AG04449 (cell line): ENCODE results near the gene CCDC38.
A peak's percentile ranks its signal among the peaks of the same experiment; 100 is the strongest.

Experiments used
- CTCF ChIA-PET: fragments of 350-600 bp; formaldehyde crosslinking; extraction: SDS; loops from one replicate; lab custom pipeline; 2021; ENCODE audit warnings: antibody characterized with exemption; lab: Yijun Ruan, JAX
- POLR2A ChIA-PET: fragments of 400-600, 350-600 bp; formaldehyde crosslinking; extraction: SDS; loops from one replicate; lab custom pipeline; 2020; ENCODE audit warnings: antibody characterized with exemption, inconsistent platforms; lab: Yijun Ruan, JAX
- DNase-seq: peaks from one replicate; pipeline ENCODE4 v3.0.0-alpha.2; 2010; ENCODE audit warnings: low read depth, low spot score
- H3K4me3 ChIP-seq: 2 replicates; pipeline ENCODE4 v1.5.1; 2011; ENCODE audit warnings: low read depth, mild to moderate bottlenecking, control low read depth, low read length
- CTCF ChIP-seq: IDR thresholded peaks from one replicate; pipeline ENCODE4 v1.5.1; 2011; ENCODE audit warnings: mild to moderate bottlenecking, moderate library complexity, low read length, control low read depth, inconsistent platforms; ENCODE audit not compliant: insufficient read depth; ENCODE audit errors: missing control alignments

The CCDC38 gene

DNA sequence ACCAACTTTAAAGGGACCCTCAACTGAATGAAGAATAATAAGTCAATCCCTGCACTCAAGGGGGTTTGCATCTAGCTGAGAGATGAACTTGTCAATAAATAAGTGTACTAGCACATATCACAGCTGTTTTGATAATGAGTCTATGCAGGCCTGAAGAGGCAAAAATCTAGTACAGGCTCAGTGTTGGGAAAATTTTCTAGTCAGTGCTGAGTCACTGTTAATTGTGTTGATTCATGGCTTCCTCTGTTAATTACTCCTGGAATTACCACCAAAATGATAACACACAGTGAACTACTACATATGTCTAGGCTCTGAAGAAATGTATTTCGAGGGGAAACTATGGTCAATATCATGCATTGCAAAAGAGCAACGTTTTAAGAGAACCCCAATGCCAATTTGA is 64.8 kb downstream of the CCDC38 start:
- no peak for TF ChIP-seq CTCF
- no peak for DNase-seq
- CTCF ChIA-PET, result interaction anchor here (1.1 to 2.1 kb wide), 3 partner anchors 40 to 121 kb away, joined by 3 to 7 read pairs (median 3); no protein-coding TSS in a partner anchor
- POLR2A ChIA-PET, result no interaction called here
- H3K4me3 ChIP-seq, result no peak overlapping the region

DNA sequence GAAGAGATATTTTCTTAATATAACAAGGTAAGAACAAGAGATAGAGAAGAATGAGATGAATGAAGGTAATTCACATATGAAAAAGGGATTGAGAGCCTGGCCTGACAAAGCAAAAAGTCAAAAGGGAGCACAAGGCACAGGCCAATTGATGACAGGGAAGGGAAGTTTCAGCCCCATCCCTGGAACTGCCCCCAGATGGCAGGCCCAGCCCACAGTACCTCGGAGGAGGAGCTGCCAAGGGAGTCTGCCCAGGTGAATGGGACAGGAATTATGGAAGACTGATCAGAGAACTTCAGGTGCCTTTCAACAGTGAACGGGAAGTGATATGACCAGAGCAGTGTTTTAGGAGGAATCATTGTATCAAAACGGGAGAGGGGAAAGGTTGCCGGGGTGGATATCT is 68.0 kb downstream of the CCDC38 start:
- no peak overlapping the region for H3K4me3 ChIP-seq
- CTCF ChIA-PET, result no interaction called here
- POLR2A ChIA-PET, result no interaction called here
- DNase-seq, result no peak
- no peak for TF ChIP-seq CTCF

GRCh38 chr12:95870897-95871296 is 71.5 kb downstream of the CCDC38 start:
- POLR2A ChIA-PET, result no interaction called here
- no peak for TF ChIP-seq CTCF
- no peak for DNase-seq
- CTCF ChIA-PET, result interaction anchor here (0.8 to 2.6 kb wide), 2 partner anchors 46 to 48 kb away, joined by 3 to 7 read pairs; no protein-coding TSS in a partner anchor
- H3K4me3 ChIP-seq, result no peak overlapping the region

DNA sequence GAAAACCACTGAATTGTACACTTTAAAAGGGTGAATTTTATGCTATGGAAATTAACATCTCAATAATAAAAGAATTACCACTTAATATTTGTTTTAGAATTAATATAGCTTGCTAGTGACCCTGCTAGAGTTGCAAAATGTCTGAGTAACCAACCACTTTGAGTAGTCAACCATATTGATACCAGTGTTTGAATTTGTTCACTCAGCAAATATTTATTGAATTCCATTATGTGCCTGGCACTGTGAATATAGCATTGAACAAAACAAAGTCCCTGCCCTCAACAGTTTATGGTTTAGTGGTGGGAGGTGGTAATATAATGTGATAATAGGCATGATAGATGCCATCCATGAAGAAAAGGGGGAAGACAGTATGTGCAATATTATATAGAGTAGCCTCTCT is 79.1 kb downstream of the CCDC38 start:
- ChIA-PET POLR2A (no interaction called here), CTCF (interaction anchor here (0.8 kb wide), 1 partner anchor 174 kb away, joined by 4 read pairs; no protein-coding TSS in a partner anchor)
- no peak for DNase-seq
- TF ChIP-seq CTCF, result no peak
- no peak overlapping the region for H3K4me3 ChIP-seq

DNA sequence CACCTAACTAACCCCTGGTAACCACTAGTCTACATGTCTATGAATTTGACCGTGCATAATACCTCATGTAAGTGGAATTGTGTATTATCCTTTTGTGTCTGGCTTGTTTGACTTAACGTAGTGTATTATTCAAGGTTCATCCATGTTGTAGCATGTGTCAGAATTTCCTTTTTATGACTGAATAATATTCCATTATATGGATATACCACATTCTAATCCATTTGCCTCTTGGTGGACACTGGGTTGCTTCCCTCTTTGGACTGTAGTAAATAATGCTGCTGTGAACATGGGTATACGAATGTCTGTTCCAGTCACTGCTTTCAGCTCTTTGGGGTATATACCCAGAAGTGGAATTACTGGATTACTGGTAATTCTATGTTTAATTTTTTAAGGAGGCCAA is 80.4 kb downstream of the CCDC38 start:
- no peak for DNase-seq
- TF ChIP-seq CTCF, result no peak
- no peak overlapping the region for H3K4me3 ChIP-seq
- CTCF ChIA-PET, result no interaction called here
- POLR2A ChIA-PET, result no interaction called here

- no peak for TF ChIP-seq CTCF
- POLR2A ChIA-PET, result interaction anchor here (0.8 kb wide), 1 partner anchor 10 kb away, joined by 3 read pairs; no protein-coding TSS in a partner anchor
- CTCF ChIA-PET, result interaction anchor here (1.0 to 1.6 kb wide), 2 partner anchors 10 to 12 kb away, joined by 3 to 4 read pairs; no protein-coding TSS in a partner anchor
Measured at GRCh38 chr12:95859947-95860850, 82.2 kb downstream of the CCDC38 start.

More at GRCh38 chr12:95859947-95860850, 82.2 kb downstream of the CCDC38 start:
- DNase-seq, result no peak
- peak overlapping the region; percentile 86 for H3K4me3 ChIP-seq
